Heart right ventricle (tissue), 16 donors: ENCODE data around the gene PKP1. TPM values are rescaled to one million over a fixed set of nuclear protein-coding genes. Genes with fewer than 3 reads are reported as not detected.
A peak's percentile ranks its signal among the peaks of the same experiment; 100 is the strongest.

Experiments used
- ATAC-seq, 8 donors: fragments of 200-7000 bp; cut with Tn5 transposase; one replicate each; pipeline ENCODE4 v1.9.1; 2020; ENCODE audit warnings: mild to moderate bottlenecking in 8 of 8, moderate library complexity in 8 of 8, moderate number of reproducible peaks in 1 of 8
- DNase-seq, 2 donors: peaks; one replicate each; pipeline ENCODE4 v3.0.0-alpha.2; 2020
- H3K27ac ChIP-seq, 10 donors: fragments of 200-600 bp; sonication (generic) in 2 of 10; one replicate each; pipeline versions ENCODE4 v1.5.0 to v1.8.0; 2020 to 2022; ENCODE audit warnings: mild to moderate bottlenecking in 3 of 10
- H3K27me3 ChIP-seq, 7 donors: fragments of 200-600 bp; one replicate each; pipeline ENCODE4 v1.8.0; 2021 to 2022; ENCODE audit warnings: mild to moderate bottlenecking in 2 of 7
- H3K36me3 ChIP-seq, 9 donors: fragments of 200-600 bp; sonication (generic) in 1 of 9; one replicate each; pipeline versions ENCODE4 v1.5.0 to v1.8.0; 2020 to 2022; ENCODE audit warnings: mild to moderate bottlenecking in 2 of 9
- H3K4me1 ChIP-seq, 9 donors: fragments of 200-600 bp; sonication (generic) in 1 of 9; one replicate each; pipeline versions ENCODE4 v1.5.0 to v1.8.0; 2020 to 2022; ENCODE audit warnings: mild to moderate bottlenecking in 4 of 9
- H3K4me3 ChIP-seq, 10 donors: fragments of 200-600 bp; sonication (generic) in 2 of 10; one replicate each; pipeline versions ENCODE4 v1.5.0 to v1.8.0; 2020 to 2022; ENCODE audit warnings: mild to moderate bottlenecking in 7 of 10, moderate library complexity in 2 of 10
- H3K9me3 ChIP-seq, 11 donors: fragments of 200-600 bp in 10 of 11; sonication (generic) in 2 of 11; one replicate each; pipeline versions ENCODE4 v1.5.0 to v1.8.0; 2013 to 2022; ENCODE audit warnings: mild to moderate bottlenecking in 2 of 11, control low read depth in 1 of 11, moderate library complexity in 1 of 11
- CTCF ChIP-seq, 9 donors: fragments of 200-600 bp; sonication (generic) in 2 of 9; IDR thresholded peaks; one replicate each; pipeline versions ENCODE4 v1.5.0 to v1.8.0; 2021 to 2022; ENCODE audit warnings: antibody characterized with exemption in 9 of 9, mild to moderate bottlenecking in 5 of 9, moderate library complexity in 1 of 9
- WGBS, 2 donors: extraction: QIAGEN DNeasy Blood & Tissue Kit; methylation state at CpG; one replicate each; pipeline ENCODE4 v1.1.7; 2013; ENCODE audit warnings: inconsistent platforms in 1 of 2; 5-methylcytosine and 5-hydroxymethylcytosine counted together
- intact Hi-C, 10 donors: fragments of 100-400 bp; cut with DNase I; formaldehyde crosslinking; loops; one replicate each; pipeline versions ENCODE4 v1.11.1 to v1.14.2; 2022
- polyA plus RNA-seq, 2 donors: library from polyadenylated mRNA; stranded (reverse); fragments of 200-250 nt; gene quantifications; one replicate each; pipeline ENCODE4 v1.2.3, GENCODE V29; 2013
- total RNA-seq, 10 donors: library from RNA; stranded (reverse); fragmentation: NEBNext Ultra II Directional in 3 of 10; extraction: Animal tissue kit (Norgen Biotek cat#: 25700) in 3 of 10; gene quantifications; one replicate each; pipeline versions ENCODE4 v1.2.1 to v1.2.4, GENCODE V29; 2021 to 2023
- donor health status: Arrhythmogenic right ventricular cardiomyopathy.
- donor health status: ischemic (EF 13 %, LVEDD 7.1; RV severe dilation, severe dysfunction).
- donor health status: healthy with polysubstance abuse.
- donor health status: DM: no; HTN: yes; CAD: no.
- donor health status: DM: no; HTN: no; CAD: no.
- donor health status: ischemic (EF 25% LVEDD 6.9; RV normal size, moderate dysfunction).
- donor health status: ischemic (EF 25% LVEDD 5.7; RV mildly dilated, moderate dysfunction).
- donor health status: healthy.
- donor health status: DM: yes; HTN: yes; CAD: no.
- donor health status: Ischemic cardiomyopathy.
- donor health status: ischemic (EF 35%, LVEDD 5.7; RV mildly dilated, moderate dysfunction).
- donor health status: nonischemic (EF 11% LVEDD 7.7; RV severe dilation, severe dysfunction).
- donor health status: DM: yes; HTN: yes; CAD: no.
- donor health status: PGD.
- donor health status: ischemic (EF 29% LVEDD 5.4; RV normal size, mild dysfunction).
- donor health status: nonischemic (EF 23%, LVEDD 6.1; RV moderate dilation, normal function).

The PKP1 gene
- total and polyA plus RNA-seq, 12 donors: 0.05 to 1.2 (median 0.33) TPM

- 10 to 14% methylated on average over 9 of the region's 9 CpGs for WGBS, 2 donors
- Histone ChIP-seq H3K36me3 (no peaks in the 10 kb centered on the region), H3K4me1 (peaks cover 17 to 43% (median 31%) of the 10 kb centered on the region in 9 donors), H3K27ac (peak overlapping the region in 8 of 10 donors; percentile 35 to 78 (median 58)), H3K4me3 (no peak overlapping the region), H3K9me3 (no peaks in the 10 kb centered on the region), H3K27me3 (peaks cover 0 to 17% (median 0%) of the 10 kb centered on the region in 7 donors)
- intact Hi-C loops: loop anchor here in 1 of 10 donors (2.0 to 5.0 kb wide), 3 partner anchors 38 to 49 kb away; no protein-coding TSS in a partner anchor
- TF ChIP-seq CTCF (IDR thresholded peaks at IDR 0.05): peak in 3 of 9 donors; percentile 38 to 48 (median 47)
- DNase-seq: peak; percentile 63 to 78
- peak; percentile 72 to 87 (median 81) for ATAC-seq
Observed at GRCh38 chr1:201309416-201309815, 26.1 kb downstream of the PKP1 start.

GRCh38 chr1:201310251-201310985 is 27.1 kb downstream of the PKP1 start:
- DNase-seq (no peak), ATAC-seq (peak in 7 of 8 donors; percentile 16 to 66 (median 30))
- Histone ChIP-seq H3K9me3 (no peaks in the 10 kb centered on the region), H3K4me3 (no peak overlapping the region), H3K4me1 (peaks cover 17 to 43% (median 31%) of the 10 kb centered on the region in 9 donors), H3K27ac (peak overlapping the region in 6 of 10 donors; percentile 8 to 77 (median 44)), H3K27me3 (peaks cover 0 to 12% (median 0%) of the 10 kb centered on the region in 7 donors), H3K36me3 (no peaks in the 10 kb centered on the region)
- WGBS, 2 donors: 57% methylated on average over 7 of the region's 7 CpGs
- TF ChIP-seq CTCF (IDR thresholded peaks at IDR 0.05): no peak
- intact Hi-C loops: loop anchor here in 1 of 10 donors (5.0 kb wide), 1 partner anchor 37 kb away; no protein-coding TSS in a partner anchor

- Histone ChIP-seq H3K9me3 (no peaks in the 10 kb centered on the region), H3K27me3 (peaks cover 0 to 12% (median 0%) of the 10 kb centered on the region in 7 donors), H3K27ac (peak overlapping the region in 4 of 10 donors; percentile 12 to 77 (median 60)), H3K4me1 (peaks cover 17 to 43% (median 31%) of the 10 kb centered on the region in 9 donors), H3K36me3 (no peaks in the 10 kb centered on the region), H3K4me3 (no peak overlapping the region)
- 26 to 32% methylated on average over 4 of the region's 4 CpGs for WGBS, 2 donors
- DNase-seq: peak in 1 of 2 donors; percentile 66
- no peak for TF ChIP-seq CTCF (IDR thresholded peaks at IDR 0.05)
- peak; percentile 32 to 67 (median 41) for ATAC-seq
- intact Hi-C loops: loop anchor here in 1 of 10 donors (5.0 kb wide), 1 partner anchor 36 kb away; no protein-coding TSS in a partner anchor
Observed at GRCh38 chr1:201310986-201311355, 27.7 kb downstream of the PKP1 start.

GRCh38 chr1:201311356-201312011 is 28.2 kb downstream of the PKP1 start:
- H3K27me3 ChIP-seq: peaks cover 0 to 12% (median 0%) of the 10 kb centered on the region in 7 donors
- H3K4me3 ChIP-seq: no peak overlapping the region
- no peak for DNase-seq
- intact Hi-C loops: loop anchor here in 1 of 10 donors (5.0 kb wide), 1 partner anchor 36 kb away; no protein-coding TSS in a partner anchor
- H3K9me3 ChIP-seq: no peaks in the 10 kb centered on the region
- 74 to 75% methylated on average over 8 of the region's 8 CpGs for WGBS, 2 donors
- H3K27ac ChIP-seq: peak overlapping the region in 2 of 10 donors; percentile 12 to 58
- TF ChIP-seq CTCF (IDR thresholded peaks at IDR 0.05): no peak
- no peak for ATAC-seq
- peaks cover 17 to 43% (median 31%) of the 10 kb centered on the region in 9 donors for H3K4me1 ChIP-seq
- H3K36me3 ChIP-seq: no peaks in the 10 kb centered on the region
